ENCODE data around the gene EEFSEC. TPM values are rescaled to one million over a fixed set of nuclear protein-coding genes. Genes with fewer than 3 reads are reported as not detected.

EEFSEC gene
- total RNA-seq, 1 experiment from 2014 or later = 14.6 TPM

DNA sequence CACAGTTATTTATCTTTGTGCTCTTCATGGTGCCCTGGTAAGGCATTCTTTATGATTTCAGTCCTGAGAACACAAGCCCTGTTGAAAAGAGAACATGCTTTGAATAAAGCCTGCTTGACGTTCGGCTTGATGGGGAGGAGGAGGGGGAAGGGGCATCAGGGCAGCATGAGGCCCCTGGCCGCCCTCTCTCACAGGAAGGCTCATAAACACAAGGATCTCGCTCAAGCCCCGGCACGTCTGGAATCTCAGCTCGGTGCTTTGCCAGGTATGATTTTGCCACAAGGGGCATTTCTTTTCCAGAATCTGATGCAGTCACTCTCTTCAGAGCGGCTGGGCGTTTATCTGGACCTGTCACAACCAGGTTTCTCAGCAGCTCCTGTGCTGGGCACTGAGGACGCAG, 184.0 kb downstream of the EEFSEC start:
- Mint-ChIP-seq H3K27ac (ENCODE audit: low read depth, unreplicated experiment) (no peak overlapping the region), H3K36me3 (ENCODE audit: insufficient read depth, unreplicated experiment) (no peaks in the 10 kb centered on the region), H3K4me1 (ENCODE audit: insufficient read depth, unreplicated experiment) (no peaks in the 10 kb centered on the region), H3K9me3 (ENCODE audit: unreplicated experiment) (no peaks in the 10 kb centered on the region), H3K27me3 (ENCODE audit: insufficient read depth, unreplicated experiment) (no peaks in the 10 kb centered on the region), H3K4me3 (ENCODE audit: unreplicated experiment) (no peak overlapping the region)
- TF ChIP-seq, protein P1, sequence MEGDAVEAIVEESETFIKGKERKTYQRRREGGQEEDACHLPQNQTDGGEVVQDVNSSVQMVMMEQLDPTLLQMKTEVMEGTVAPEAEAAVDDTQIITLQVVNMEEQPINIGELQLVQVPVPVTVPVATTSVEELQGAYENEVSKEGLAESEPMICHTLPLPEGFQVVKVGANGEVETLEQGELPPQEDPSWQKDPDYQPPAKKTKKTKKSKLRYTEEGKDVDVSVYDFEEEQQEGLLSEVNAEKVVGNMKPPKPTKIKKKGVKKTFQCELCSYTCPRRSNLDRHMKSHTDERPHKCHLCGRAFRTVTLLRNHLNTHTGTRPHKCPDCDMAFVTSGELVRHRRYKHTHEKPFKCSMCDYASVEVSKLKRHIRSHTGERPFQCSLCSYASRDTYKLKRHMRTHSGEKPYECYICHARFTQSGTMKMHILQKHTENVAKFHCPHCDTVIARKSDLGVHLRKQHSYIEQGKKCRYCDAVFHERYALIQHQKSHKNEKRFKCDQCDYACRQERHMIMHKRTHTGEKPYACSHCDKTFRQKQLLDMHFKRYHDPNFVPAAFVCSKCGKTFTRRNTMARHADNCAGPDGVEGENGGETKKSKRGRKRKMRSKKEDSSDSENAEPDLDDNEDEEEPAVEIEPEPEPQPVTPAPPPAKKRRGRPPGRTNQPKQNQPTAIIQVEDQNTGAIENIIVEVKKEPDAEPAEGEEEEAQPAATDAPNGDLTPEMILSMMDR (IDR thresholded peaks at IDR 0.05; ENCODE audit: unreplicated experiment) = no peak
- DNase-seq (ENCODE audit: unreplicated experiment) = peak; percentile 1
- no TSS peak for BruUV-seq (replicated peaks)
- CTCF ChIA-PET = interaction anchor here (0.7 kb wide), 1 partner anchor 1890 kb away, joined by 3 read pairs; no protein-coding TSS in a partner anchor
- POLR2A ChIA-PET = interaction anchor here (0.6 kb wide), 1 partner anchor 587 kb away, joined by 4 read pairs; no protein-coding TSS in a partner anchor
- intact Hi-C loops (cut with micrococcal nuclease) = no loop called here

DNA sequence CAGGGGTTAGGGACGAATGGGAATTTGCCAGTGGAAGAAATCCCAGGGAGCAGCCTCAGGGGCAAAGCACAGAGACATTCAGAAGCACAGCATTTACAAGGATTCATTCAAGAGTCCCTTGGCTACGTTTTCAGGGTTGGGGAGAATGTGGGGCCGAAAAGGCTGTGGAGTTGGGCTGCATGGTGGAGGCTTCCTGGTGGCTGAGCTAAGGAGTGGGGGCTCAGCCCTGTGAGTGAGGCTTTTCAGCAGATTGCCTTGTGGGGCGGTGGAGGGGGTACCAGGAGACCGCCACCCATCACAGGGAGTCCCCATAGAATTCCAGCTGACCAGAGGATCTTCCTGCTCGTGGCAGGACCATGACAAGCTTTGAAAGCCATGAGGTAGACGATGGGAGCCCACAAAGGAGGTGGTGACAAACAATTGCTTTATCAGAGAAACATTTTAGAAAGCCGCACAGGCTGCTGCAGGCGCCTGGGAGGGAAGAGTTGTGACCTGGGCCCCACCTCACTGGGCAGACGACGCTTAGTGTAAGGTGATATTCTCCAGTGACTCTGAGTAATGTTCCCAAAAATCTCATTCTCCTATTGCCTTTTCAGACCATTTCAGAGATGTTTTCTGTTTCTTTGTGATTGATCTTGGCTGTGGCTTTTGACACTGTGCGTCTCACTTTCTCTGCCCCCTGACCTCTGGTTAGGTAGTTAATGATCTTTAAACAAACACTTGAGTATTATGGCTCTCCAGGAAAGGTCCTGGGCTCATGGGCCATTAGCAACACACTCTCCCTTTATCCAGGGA, 185.5 kb downstream of the EEFSEC start:
- ChIA-PET POLR2A (no interaction called here), CTCF (no interaction called here)
- H3K4me3 Mint-ChIP-seq (ENCODE audit: unreplicated experiment) = no peak overlapping the region
- intact Hi-C loops (cut with micrococcal nuclease) = no loop called here
- no peaks in the 10 kb centered on the region for H3K9me3 Mint-ChIP-seq (ENCODE audit: unreplicated experiment)
- peaks cover 6% of the 10 kb centered on the region for H3K4me1 Mint-ChIP-seq (ENCODE audit: insufficient read depth, unreplicated experiment)
- no peaks in the 10 kb centered on the region for H3K36me3 Mint-ChIP-seq (ENCODE audit: insufficient read depth, unreplicated experiment)
- no peak for DNase-seq (ENCODE audit: unreplicated experiment)
- no peaks in the 10 kb centered on the region for H3K27me3 Mint-ChIP-seq (ENCODE audit: insufficient read depth, unreplicated experiment)
- peak overlapping the region; percentile 67 for H3K27ac Mint-ChIP-seq (ENCODE audit: low read depth, unreplicated experiment)
- TF ChIP-seq, protein P1 (IDR thresholded peaks at IDR 0.05; ENCODE audit: unreplicated experiment) = no peak
- BruUV-seq (replicated peaks) = no TSS peak

DNA sequence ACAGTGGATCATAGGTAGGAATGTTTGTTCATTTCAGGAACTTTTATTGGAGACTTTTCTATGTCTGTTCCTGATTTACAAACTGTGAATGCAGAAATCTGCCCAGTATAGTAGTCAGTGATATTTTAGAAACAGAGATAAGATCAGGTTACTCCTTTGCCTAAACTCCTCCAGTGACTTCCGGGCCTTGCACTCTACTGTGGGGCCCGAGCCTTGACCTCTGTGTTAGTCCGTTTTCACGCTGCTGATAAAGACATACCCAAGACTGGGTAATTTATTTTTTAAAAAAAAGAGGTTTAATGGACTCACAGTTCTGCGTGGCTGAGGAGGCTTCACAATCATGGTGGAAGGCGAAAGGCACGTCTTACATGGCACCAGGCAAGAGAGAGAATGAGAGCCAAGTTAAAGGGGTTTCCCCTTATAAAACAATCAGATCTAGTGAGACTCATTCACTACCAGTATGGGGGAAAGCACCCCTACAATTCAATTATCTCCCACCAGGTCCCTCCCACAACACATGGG, 186.3 kb downstream of the EEFSEC start:
- Mint-ChIP-seq H3K4me1 (ENCODE audit: insufficient read depth, unreplicated experiment) (peaks cover 8% of the 10 kb centered on the region), H3K4me3 (ENCODE audit: unreplicated experiment) (no peak overlapping the region), H3K27me3 (ENCODE audit: insufficient read depth, unreplicated experiment) (no peaks in the 10 kb centered on the region), H3K36me3 (ENCODE audit: insufficient read depth, unreplicated experiment) (no peaks in the 10 kb centered on the region), H3K27ac (ENCODE audit: low read depth, unreplicated experiment) (no peak overlapping the region), H3K9me3 (ENCODE audit: unreplicated experiment) (no peaks in the 10 kb centered on the region)
- intact Hi-C loops (cut with micrococcal nuclease) = no loop called here
- no TSS peak for BruUV-seq (replicated peaks)
- POLR2A ChIA-PET = no interaction called here
- CTCF ChIA-PET = no interaction called here
- no peak for DNase-seq (ENCODE audit: unreplicated experiment)
- TF ChIP-seq, protein P1 (IDR thresholded peaks at IDR 0.05; ENCODE audit: unreplicated experiment) = no peak

DNA sequence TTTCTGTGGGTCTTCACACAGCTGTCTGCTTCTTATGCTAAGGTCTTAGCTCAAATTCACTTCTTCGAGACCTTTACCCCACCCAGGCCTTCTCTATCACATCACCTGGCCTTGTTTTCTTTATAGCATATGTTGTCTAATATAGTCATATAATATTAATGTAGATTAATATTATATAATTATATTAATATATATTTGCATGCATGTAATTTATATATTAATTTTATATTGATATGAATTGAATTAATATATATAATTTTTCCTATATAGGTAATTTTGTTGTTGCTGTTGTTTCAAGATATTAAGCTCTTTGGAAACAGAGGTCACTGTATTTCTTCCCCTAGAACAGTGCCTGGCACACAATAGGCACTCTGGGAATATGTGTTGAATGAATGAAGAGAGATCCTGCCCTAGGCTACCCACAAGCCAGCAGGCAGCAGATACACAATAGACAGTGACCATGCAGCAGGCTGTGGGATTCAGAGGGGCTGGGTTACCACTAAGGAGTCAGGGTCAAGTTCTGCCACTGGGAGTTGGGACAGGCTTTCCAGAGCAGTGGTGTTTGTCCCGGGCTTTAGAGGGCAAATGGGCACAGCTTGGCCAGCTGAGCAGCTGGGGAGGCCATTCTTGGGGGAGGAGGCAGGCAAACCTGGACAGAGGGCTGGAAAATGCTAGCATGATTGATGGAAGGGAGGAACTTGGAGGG, 187.1 kb downstream of the EEFSEC start:
- peak overlapping the region; percentile 36 for H3K27ac Mint-ChIP-seq (ENCODE audit: low read depth, unreplicated experiment)
- DNase-seq (ENCODE audit: unreplicated experiment) = no peak
- TF ChIP-seq, protein P1 (IDR thresholded peaks at IDR 0.05; ENCODE audit: unreplicated experiment) = no peak
- H3K27me3 Mint-ChIP-seq (ENCODE audit: insufficient read depth, unreplicated experiment) = no peaks in the 10 kb centered on the region
- no TSS peak for BruUV-seq (replicated peaks)
- H3K9me3 Mint-ChIP-seq (ENCODE audit: unreplicated experiment) = no peaks in the 10 kb centered on the region
- intact Hi-C loops (cut with micrococcal nuclease) = no loop called here
- ChIA-PET POLR2A (interaction anchor here (0.6 kb wide), 1 partner anchor 32 kb away, joined by 3 read pairs; no protein-coding TSS in a partner anchor), CTCF (no interaction called here)
- no peaks in the 10 kb centered on the region for H3K36me3 Mint-ChIP-seq (ENCODE audit: insufficient read depth, unreplicated experiment)
- no peak overlapping the region for H3K4me3 Mint-ChIP-seq (ENCODE audit: unreplicated experiment)
- H3K4me1 Mint-ChIP-seq (ENCODE audit: insufficient read depth, unreplicated experiment) = peaks cover 8% of the 10 kb centered on the region

All from MCF 10A (cell line).